GM21717 (cell line): ENCODE data around the gene DNALI1.
"Not testable (repeated sequence)": the region's sequence is repeated elsewhere in the genome, so short reads cannot be mapped to it uniquely, and the experiment has no call there.

Source experiments
- ATAC-seq: cut with Tn5 transposase; IDR thresholded peaks from one replicate; pipeline ENCODE4 v1.9.1; 2021; ENCODE audit warnings: mild to moderate bottlenecking, moderate library complexity; ENCODE audit not compliant: unreplicated experiment

The DNALI1 gene

DNA sequence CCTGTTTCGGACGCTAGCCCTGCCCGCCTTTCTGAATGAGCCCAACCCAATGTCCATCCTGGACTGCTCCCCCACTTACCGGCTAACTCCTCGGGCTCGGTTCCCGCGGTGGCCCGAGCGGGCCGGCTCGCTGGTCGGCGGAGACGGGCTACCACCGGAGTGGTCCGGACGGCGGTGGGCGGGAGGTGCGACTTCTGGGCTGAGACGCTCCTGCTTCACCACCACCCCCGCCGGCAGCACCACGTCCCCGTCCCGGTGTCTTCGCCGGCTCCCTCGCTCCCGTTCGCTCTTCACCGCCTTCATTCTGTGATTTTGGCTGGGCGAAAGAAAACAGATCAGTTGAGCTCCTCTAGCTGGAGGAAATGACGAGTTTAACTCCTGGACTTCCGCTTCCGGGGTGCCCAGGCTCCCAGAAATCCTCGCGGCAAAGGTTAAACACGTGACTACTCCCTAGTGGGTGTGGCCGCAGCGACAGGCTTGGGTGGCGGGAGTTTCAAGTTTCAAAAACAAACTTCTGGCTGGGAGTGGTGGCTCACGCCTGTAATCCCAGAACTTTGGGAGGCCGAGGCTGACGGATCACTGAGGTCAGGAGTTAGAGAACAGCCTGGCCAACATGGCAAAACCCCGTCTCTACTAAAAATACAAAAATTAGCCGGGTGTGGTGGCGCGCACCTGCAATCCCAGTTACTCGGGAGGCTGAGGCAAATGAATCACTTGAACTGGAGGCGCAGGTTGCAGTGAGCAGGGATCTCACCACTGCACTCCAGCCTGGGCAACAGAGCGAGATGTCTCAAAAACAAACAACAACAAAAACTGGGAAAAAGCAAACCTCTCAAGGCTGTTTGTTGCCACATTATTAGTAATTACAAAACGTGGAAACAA lies 2.6 kb upstream of the DNALI1 start, which contains the start of gene SNIP1:
SNIP1 (minus strand) TSS at position 367 of the 882 bp plus-strand sequence; CDS start at position 303, 64 bp downstream.
- peak; percentile 84 for ATAC-seq

DNA sequence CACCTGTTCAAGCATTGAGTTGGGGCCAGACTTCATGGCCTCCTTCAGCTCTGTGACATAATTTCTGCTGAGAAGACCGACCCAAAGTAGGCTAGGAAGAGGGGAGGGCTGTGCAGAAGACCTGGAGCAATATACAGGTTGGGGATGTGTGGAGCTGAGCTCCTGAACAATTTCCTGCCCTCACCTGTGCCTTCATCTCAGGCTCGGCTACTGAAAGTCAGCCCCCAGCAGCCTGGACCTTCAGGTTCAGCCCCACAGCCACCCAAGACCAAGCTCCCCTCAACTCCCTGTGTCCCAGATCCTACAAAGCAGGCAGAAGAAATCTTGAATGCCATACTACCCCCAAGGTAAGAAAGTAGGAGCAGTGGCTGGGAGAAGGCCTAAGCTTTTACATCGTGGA lies 662 bp downstream of the DNALI1 start:
- ATAC-seq, result no peak

DNA sequence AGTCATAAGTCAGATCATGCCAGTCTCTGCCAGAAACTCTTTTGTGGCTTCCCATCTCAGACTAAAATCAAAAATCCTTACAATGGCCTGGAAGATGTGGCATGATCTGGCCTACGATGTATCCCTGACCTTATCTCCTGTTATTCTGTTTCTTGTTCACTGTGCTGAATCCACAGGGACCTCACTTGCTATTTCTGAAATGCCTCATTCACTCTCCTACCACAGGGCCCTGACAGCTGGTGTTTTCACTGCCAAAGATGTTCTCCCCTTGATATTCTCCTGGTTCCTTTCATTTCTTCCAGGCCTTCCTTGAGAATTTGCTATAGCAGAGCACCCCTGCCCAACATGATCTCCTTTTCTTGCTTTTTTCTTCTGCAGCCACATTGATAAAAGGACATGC lies 1.7 kb downstream of the DNALI1 start:
- no peak for ATAC-seq

DNA sequence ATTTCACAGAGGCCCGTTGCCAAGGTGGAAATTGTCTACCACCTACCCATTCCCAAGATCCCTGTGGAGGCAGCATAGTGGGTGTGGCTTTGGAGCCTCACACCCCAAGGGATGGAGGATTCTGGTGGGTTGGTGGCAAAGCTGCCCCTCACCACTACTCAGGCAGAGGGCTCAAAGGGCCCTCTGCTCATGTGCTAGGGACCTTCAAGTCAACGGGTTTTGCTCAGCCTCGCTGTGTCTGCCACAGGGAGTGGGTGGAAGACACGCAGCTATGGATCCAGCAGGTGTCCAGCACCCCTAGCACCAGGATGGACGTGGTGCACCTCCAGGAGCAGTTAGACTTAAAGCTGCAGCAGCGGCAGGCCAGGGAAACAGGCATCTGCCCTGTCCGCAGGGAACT lies 2.3 kb downstream of the DNALI1 start:
- no peak for ATAC-seq

DNA sequence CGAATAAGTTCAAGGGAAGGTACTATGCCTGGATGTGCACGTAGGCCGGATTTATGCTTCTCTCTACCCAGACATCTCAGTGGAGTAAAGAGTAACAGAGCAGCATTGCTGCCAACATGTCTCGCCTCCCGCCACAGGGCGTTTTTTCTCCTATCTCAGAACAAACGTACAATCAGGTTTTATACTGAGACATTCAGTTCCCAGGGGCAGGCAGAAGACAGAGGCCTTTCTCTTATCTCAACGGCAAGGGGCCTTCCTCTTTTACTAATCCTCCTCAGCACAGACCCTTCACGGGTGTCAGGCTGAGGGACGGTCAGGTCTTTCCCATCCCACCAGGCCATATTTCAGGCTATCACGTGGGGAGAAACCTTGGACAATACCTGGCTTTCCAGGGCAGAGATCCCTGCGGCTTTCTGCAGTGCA lies 3.2 kb downstream of the DNALI1 start:
- ATAC-seq, result not testable (repeated sequence)

DNA sequence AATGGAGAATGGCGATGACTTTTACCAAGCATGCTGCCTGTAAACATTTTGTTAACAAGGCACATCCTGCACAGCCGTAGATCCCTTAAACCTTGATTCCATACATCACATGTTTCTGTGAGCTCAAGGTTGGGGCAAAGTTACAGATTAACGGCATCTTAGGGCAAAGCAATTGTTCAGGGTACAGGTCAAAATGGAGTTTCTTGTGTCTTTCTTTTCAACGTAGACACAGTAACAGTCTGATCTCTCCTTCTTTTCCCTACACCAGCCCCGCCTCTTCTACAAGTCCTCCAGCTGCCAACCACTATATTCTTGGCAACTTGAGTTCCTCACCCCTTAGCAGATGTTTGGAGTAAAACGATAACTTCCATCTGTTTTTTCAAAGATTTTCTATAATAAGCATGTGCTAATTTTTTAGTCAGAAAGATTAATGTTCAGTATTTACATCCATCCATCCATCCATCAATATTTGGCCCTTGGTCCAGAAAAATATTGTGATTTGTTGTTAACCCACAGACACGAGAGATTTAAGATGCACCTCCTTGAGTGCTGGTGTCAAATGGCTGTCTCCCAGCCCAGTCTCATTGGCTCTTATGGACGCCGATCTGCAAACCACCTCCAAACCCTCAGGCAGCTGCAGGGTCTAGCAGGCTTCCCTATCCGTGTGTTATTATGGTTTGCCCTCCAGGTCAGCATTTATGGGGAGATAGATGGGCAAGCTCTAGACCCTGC lies 3.8 kb downstream of the DNALI1 start:
- no peak for ATAC-seq

DNA sequence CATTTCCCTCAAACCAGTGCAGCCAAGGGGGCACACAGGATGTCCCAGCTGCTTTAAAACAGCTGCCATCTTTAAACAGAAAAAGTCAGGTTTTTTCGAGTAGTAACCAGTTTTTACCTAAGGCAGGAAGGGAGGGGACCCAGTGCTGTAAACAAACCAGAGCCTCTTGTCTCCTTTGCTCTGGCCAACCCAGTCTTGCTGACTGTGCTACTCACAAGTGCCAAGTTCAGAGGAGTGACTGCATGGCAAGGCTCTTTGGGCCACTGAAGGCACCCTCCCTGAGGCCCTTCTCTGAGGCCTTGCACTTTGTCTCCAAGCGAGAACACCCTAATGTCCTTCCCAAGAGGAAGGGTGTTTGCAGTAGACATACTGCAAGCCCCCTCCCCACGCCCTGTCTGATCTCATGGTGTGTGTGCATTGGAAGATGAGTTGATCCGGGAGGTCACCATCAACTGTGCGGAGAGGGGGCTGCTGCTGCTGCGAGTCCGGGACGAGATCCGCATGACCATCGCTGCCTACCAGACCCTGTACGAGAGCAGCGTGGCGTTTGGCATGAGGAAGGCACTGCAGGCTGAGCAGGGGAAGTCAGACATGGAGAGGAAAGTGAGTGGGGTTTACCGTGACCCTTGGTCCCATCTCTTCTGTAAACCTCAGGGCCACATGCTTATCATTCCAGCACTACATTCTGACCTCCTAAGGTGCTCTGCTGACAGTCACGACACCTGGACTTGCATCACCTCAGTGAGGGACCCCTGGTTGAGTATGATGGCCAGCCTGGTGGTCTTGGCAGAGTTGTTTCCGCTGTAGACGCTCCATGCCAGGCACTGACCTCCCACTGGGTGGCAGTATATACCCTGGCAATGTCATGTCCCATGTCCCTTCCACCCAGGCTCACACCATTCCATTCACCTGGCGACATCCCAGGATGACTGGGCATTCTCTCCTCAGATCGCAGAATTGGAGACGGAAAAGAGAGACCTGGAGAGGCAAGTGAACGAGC lies 4.7 kb downstream of the DNALI1 start:
- ATAC-seq, result no peak

DNA sequence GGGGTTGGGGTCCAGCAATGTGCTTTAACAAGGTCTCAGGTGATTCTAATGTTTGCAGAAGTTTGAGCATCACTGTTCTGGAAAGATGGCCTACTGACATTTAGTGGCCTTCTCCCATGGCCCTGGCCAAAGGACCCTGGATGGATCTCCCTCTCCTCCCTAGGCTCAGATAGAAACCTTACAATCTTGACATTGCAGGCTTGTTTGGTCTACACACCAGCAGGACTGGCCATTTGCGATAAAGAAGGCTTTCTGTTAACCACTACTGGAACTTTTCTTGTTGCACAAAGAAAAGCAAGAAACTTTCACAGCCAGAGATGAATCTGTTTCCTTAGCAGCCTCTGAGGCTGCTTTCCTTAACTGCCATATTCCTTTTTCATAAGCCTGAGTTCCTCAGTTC lies 6.2 kb downstream of the DNALI1 start:
- ATAC-seq, result no peak

DNA sequence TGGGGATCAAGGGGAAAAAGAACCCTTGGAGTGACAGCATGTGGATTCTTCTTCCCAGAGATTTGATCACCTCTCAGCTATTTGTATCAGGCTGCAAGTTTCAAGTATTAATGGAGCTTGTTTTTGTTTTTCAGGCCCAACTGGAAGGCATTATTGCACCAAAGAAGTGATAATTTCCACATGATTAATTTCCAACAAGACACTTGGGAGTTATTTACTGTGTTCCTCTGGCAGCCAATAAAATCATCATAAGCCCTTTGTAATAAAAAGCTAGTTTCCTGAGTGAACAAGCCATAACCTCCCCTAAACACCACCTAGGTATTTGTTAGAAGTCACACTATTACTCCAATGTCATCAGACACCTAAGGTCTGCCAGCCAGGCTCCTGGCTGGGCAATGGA lies 8.2 kb downstream of the DNALI1 start:
- no peak for ATAC-seq

DNA sequence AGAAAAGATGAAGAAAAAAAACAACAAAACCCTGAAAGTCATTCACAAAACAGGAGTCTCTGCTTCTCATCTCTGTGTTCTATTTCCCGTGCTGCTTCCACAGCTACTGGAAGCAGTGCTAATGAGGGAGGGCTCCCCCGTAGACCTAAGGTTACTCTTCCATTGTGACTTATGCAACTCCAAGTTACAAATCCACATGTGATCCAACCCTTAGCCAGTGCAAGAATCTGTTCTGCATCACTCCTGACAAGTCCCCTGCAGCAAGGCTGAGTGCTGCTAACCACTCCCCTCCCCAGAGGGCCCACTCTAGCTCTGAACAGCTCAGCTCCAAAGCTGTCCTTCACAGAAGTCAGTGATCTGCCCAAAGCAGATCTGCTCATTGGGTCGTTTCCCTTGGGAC lies 10.3 kb downstream of the DNALI1 start:
- no peak for ATAC-seq

DNA sequence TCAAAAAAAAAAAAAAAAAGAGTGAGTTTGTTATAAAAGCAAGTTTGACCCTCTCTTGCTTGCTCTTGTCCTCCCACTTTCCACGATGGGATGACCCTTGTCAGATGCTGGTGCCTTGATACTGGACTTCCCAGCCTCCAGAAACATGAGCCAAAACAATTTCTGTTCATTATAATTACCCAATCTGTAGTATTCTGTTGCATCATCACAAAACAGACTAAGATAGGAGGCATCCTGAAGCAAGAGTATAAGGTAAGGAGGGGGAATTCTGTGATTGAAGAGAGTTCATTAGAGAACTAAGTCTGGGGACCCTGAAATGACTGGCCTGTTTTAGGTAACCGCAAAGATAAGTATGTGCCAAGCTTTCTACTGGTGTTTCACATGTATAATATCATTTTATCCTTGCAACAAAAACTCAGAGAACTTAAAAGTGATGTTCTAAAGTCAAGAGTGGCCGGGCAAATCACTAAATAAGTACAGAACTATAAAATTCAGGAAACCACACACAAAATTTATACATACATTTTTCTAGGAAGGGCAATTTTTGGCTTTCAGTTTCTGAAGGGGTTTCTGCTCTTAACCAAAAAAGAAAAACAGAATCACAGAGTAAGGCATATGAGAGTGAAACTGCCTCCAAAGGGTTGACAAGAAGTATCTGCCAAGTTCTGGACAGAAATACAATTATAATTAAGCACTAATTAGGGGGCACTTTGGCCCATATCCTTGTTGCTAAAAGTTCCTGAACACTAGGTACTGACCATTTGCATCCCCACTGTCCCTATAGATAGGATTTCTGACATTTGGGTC lies 14.0 kb downstream of the DNALI1 start:
- no peak for ATAC-seq

DNA sequence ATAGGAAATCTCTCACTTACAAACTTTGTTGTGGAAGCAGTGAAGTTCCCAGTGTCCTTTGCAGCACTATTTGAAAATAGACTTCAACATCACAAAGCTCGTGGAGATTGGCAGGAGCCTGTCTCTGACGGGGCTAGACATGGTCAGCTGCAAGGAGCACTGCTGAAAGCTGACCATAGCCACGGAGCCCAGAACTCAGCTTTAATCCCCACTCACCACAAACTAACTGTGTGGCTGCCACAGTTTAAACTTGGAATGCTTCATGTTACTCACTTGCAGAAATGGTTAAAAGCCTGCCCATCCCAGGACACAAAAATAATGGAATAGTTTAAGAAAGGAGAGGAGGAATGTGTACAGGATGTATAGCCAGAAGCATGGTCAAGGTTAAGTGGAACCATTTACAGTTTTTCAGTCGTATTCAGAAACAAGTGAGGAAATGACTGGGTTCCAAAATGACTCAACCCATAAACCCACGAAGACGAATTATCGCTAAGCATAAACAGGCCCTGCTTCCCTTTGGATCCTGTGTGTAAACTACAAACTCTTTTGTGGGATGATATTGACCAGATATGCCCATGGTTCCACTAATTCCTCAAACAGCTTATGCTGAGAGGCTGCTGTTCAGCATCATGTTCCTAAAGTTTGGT lies 18.2 kb downstream of the DNALI1 start:
- ATAC-seq, result no peak

DNA sequence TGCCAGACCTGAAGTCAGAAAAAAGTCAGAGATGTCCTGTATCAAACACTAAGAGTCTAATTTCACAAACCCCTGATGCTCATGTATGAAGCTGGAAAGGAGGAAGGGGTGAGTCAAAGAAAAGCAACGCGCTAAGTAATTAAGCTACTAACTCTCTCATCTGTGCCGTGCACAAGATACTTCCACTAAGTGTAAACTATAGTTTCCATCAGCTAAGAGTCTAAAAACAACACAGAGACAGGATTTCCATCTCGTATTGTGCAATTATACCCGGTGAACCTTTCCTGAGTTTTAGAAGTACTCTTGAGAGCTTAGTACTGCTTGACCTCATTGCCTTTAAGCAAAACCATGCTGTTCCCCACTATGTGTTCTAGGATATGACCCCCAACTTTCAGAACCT lies 19.0 kb downstream of the DNALI1 start:
- no peak for ATAC-seq

DNA sequence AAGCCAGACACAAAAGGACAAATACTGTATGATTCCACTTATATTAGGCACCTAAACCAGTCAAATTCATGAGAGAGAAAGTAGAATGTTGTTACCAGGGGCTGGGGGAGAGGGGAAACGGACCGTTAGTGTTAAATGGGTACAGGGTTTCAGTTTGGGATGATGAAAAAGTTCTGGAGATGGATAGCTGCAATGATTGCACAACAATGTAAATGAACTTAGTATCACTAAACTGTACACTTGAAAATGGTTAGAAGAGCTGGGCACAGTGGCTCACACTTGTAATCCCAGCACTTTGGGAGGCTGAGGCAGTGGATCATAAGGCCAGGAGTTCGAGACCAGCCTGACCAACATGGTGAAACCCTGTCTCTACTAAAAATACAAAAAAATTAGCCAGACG lies 27.8 kb downstream of the DNALI1 start:
- ATAC-seq, result not testable (repeated sequence)

DNA sequence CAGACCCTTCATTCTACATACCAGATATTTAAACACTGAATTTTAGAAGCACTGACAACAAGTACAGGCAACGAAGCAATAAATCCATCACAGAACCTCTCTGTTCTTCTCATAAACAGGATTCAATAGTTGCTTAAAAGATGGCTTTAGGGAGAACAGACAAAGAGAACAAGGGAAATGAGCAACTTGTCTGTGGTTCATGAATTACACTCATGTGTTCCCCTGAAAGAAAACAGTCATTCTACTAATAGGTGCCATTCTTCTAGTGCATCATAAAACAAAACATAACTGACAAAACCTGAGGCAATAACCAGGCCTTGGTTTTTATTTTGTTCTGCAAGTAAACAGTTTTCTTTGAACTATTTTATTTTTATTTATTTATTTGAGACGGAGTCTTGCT lies 32.2 kb downstream of the DNALI1 start:
- ATAC-seq, result no peak

DNA sequence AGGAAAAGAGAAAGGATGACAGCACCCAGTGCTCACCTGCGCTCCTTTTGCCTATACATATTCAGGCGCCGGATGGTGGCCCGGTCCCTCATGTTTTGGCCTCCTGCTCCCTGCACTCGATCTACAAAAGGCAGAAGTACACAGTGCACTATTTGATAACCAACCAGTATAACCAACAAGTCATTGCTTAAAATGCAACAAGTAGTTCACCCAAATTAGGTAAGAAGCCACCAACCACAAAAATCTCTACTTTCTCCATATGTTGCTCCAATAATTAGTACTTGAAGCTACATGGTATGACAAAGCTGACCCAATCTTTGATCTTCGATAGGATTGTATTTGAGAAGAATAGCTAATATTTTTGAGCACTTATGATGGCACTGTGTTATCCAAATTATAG lies 37.0 kb downstream of the DNALI1 start:
- ATAC-seq, result no peak

DNA sequence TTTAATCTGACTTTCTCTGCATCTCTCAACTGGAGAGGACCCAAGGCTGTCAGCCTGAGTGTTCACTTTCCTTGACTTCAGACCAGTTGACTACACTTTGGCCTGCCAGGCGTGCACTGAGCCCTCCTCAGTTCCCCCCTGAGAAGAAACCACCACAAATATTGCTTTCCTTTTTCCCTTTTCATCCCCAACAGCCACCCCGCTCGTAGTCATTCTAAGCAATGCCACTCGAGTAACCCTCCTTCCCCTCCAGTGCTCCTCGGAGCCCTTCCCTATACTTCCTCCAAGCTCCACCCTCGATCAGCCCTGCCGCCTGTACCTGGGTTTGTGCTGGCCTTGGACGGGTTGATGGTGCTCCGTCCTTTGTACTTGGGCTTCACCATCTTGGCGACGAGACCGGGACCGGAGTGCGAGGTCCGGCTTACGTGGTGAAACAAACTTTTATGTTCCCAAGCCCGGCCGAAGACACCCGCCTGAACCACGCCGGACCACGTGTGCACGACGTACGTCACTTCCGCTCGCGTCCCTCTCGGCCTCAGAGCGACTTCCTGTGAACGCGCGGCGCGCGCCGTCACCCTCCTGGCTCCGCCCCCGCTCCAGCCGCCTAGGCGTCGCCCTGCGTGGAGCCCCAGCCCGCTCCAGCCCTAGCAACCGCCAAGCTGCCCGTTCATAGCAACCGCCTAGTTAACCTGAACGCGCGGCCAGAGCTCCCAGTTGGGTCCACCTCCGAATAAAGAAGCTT lies 38.9 kb downstream of the DNALI1 start, which contains the start of gene GNL2:
GNL2 (minus strand) TSS at position 498 of the 742 bp plus-strand sequence; CDS start at position 383, 115 bp downstream.
- ATAC-seq, result peak; percentile 96

DNA sequence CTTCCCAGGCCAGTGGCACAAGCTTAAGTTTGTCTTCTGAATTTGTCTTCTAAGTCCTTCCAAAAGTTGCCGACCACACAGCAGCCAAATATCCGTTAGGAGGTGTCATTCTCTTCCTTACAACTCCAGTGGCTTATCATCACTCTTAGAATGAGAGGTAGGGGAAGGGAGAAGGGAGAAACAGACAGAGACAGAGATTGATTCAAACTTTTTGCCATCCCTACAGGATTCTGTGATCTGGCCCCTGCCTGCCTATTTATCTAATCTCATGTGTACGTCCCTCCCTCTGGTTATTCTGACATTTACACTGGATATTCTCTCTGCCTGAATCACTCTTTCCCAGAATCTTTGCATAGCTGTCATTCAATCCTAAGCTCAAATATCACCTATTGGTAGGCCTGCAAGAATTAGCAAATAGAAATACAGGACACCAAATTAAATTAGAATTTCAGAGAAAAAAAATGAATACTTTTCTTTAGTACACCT lies 39.5 kb downstream of the DNALI1 start:
- no peak for ATAC-seq

DNA sequence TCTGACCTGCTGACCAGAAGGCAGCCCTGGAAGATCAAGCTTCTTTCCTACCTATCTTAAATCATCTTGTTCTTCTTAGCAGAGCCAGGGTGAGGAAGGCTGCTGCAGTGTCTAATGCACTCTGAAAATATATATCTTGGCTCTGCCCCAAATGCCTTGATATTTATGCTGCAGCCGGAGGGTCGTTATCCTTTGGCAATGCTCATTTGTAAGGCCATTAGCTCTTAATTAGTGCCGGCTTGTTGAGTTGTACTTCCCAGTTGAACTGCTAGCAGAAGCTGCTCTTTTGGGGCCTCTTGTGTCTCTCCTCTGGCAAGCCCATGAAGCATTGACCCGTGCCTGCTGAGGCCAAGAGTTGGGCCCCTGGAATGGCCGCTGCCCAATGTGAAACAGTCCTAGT lies 43.2 kb downstream of the DNALI1 start:
- ATAC-seq, result no peak
